ENCODE measurements around the gene TXNL4B.

DNA sequence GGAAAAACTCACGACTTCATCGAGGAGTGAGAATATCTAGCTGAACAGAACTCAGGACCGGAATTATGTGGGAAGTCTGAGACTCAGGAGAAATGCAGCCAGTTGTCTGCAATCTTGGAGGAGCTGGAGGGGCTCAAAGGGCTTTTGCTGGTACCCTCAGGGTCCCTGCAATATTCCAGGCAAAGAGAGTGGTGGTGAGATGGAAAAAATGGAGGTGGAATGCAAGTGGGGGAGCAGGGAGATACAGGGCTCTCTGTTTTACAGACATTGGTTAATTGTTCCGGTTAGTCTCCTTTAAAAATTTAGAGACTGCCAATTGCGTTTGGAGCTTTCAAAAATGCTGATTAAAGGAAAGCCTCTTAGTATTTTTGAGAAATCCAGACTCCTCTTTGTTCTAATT is 57.3 kb downstream of the TXNL4B start:
- no peak for TF ChIP-seq POLR2A (IDR thresholded peaks at IDR 0.05)
- TF ChIP-seq, protein P1, sequence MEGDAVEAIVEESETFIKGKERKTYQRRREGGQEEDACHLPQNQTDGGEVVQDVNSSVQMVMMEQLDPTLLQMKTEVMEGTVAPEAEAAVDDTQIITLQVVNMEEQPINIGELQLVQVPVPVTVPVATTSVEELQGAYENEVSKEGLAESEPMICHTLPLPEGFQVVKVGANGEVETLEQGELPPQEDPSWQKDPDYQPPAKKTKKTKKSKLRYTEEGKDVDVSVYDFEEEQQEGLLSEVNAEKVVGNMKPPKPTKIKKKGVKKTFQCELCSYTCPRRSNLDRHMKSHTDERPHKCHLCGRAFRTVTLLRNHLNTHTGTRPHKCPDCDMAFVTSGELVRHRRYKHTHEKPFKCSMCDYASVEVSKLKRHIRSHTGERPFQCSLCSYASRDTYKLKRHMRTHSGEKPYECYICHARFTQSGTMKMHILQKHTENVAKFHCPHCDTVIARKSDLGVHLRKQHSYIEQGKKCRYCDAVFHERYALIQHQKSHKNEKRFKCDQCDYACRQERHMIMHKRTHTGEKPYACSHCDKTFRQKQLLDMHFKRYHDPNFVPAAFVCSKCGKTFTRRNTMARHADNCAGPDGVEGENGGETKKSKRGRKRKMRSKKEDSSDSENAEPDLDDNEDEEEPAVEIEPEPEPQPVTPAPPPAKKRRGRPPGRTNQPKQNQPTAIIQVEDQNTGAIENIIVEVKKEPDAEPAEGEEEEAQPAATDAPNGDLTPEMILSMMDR (IDR thresholded peaks at IDR 0.05) = no peak
